B cell (primary cell): Measurements from ENCODE around the gene CREBBP. TPM values are rescaled to one million over a fixed set of nuclear protein-coding genes. Genes with fewer than 3 reads are reported as not detected.

Experiments used
- ATAC-seq: fragments of 200-7000 bp; cut with Tn5 transposase; one replicate; pipeline ENCODE4 v1.10.0; 2021; ENCODE audit warnings: low read depth, mild to moderate bottlenecking, moderate number of reproducible peaks, moderate library complexity
- CTCF ChIA-PET: fragments of 350-600 bp; sonication (Branson Sonifier 250); formaldehyde crosslinking; loops from one replicate; lab custom pipeline; 2021; ENCODE audit warnings: antibody characterized with exemption, inconsistent platforms; lab: Charles Lee
- POLR2A ChIA-PET: fragments of 350-600 bp; sonication (Branson Sonifier 250); formaldehyde crosslinking; loops from one replicate; lab custom pipeline; 2021; ENCODE audit warnings: antibody characterized with exemption; lab: Charles Lee
- DNase-seq: peaks from one replicate; pipeline ENCODE4 v3.0.0; 2013
- H2AFZ ChIP-seq: 2 replicates; pipeline ENCODE4 v1.6.1; 2012; ENCODE audit warnings: mild to moderate bottlenecking, low read depth, low read length; ENCODE audit not compliant: insufficient read depth, poor library complexity, severe bottlenecking
- H3K27ac ChIP-seq, 2 donors: 1 replicate in 1 of 2; 2 replicates in 1 of 2; pipeline ENCODE4 v1.5.1; 2012 to 2013; ENCODE audit warnings: low read length in 2 of 2, mild to moderate bottlenecking in 2 of 2, moderate library complexity in 1 of 2
- H3K27me3 ChIP-seq, 4 experiments: fragments of 200-600 bp in 1 of 4; sonication (generic) in 1 of 4; replicated peaks in 1 of 4; 1 replicate in 2 of 4; 2 replicates in 2 of 4; pipeline versions ENCODE4 v1.6.1 to v1.7.0; 2013 to 2016; ENCODE audit warnings: low read length in 3 of 4, mild to moderate bottlenecking in 2 of 4, mixed read lengths in 1 of 4, moderate library complexity in 1 of 4; ENCODE audit not compliant: insufficient read depth in 4 of 4, control insufficient read depth in 3 of 4; ENCODE audit errors: control extremely low read depth in 1 of 4
- H3K36me3 ChIP-seq, 2 experiments: replicated peaks in 1 of 2; 1 replicate in 1 of 2; 2 replicates in 1 of 2; pipeline versions ENCODE4 v1.6.1 to v1.7.1; 2013; ENCODE audit warnings: low read length in 1 of 2; ENCODE audit not compliant: insufficient read depth in 2 of 2, control insufficient read depth in 1 of 2; ENCODE audit errors: control extremely low read depth in 1 of 2, extremely low read depth in 1 of 2
- H3K4me1 ChIP-seq, 2 donors: fragments of 200-600 bp in 1 of 2; sonication (generic) in 1 of 2; 1 replicate in 1 of 2; 2 replicates in 1 of 2; pipeline versions ENCODE4 v1.5.1 to v1.6.1; 2013 to 2017; ENCODE audit warnings: low read length in 2 of 2; ENCODE audit not compliant: control insufficient read depth in 2 of 2, insufficient read depth in 2 of 2
- H3K4me2 ChIP-seq: replicated peaks from 2 replicates; pipeline ENCODE3; 2012; ENCODE audit warnings: mild to moderate bottlenecking, low read depth, low read length; ENCODE audit not compliant: poor library complexity, severe bottlenecking
- H3K4me3 ChIP-seq, 5 experiments: fragments of 200-600 bp in 1 of 5; sonication (generic) in 1 of 5; 1 replicate in 3 of 5; 2 replicates in 2 of 5; pipeline versions ENCODE4 v1.5.1 to v1.7.0; 2011 to 2016; ENCODE audit warnings: low read length in 4 of 5, mild to moderate bottlenecking in 4 of 5, low read depth in 2 of 5, control low read depth in 1 of 5, moderate library complexity in 1 of 5; ENCODE audit not compliant: insufficient read depth in 1 of 5; ENCODE audit errors: control extremely low read depth in 1 of 5, extremely low read depth in 1 of 5
- H3K79me2 ChIP-seq: fragments of 200-600 bp; sonication (generic); one replicate; pipeline ENCODE4 v1.6.0; 2016; ENCODE audit warnings: low read length; ENCODE audit not compliant: control insufficient read depth, insufficient read depth
- H3K9ac ChIP-seq: fragments of 200-600 bp; sonication (generic); 2 replicates; pipeline ENCODE4 v1.6.1; 2017; ENCODE audit warnings: mild to moderate bottlenecking, low read length, moderate library complexity
- H3K9me3 ChIP-seq, 3 donors: one replicate each; pipeline versions ENCODE4 v1.6.1 to v1.7.1; 2013; ENCODE audit warnings: low read length in 2 of 3; ENCODE audit not compliant: control insufficient read depth in 2 of 3, insufficient read depth in 1 of 3; ENCODE audit errors: control extremely low read depth in 1 of 3
- H4K20me1 ChIP-seq: 2 replicates; pipeline ENCODE4 v1.6.0; 2012; ENCODE audit warnings: mild to moderate bottlenecking, low read length; ENCODE audit not compliant: insufficient read depth, control insufficient read depth, poor library complexity, severe bottlenecking
- H3K27ac Mint-ChIP-seq: one replicate; pipeline ENCODE4 v1.8.0; 2021; ENCODE audit warnings: mixed read lengths
- H3K27me3 Mint-ChIP-seq: one replicate; pipeline ENCODE4 v1.8.0; 2021; ENCODE audit warnings: mixed read lengths
- H3K4me1 Mint-ChIP-seq: one replicate; pipeline ENCODE4 v1.8.0; 2021; ENCODE audit warnings: mixed read lengths
- H3K4me3 Mint-ChIP-seq: one replicate; pipeline ENCODE4 v1.8.0; 2021; ENCODE audit warnings: mixed read lengths
- H3K9me3 Mint-ChIP-seq: one replicate; pipeline ENCODE4 v1.8.0; 2022; ENCODE audit warnings: mixed read lengths; ENCODE audit not compliant: insufficient read depth
- CTCF ChIP-seq: fragments of 200-600 bp; IDR thresholded peaks from one replicate; pipeline ENCODE4 v1.8.0; 2022; ENCODE audit warnings: antibody characterized with exemption, mild to moderate bottlenecking
- EZH2 ChIP-seq: IDR thresholded peaks from 2 replicates; pipeline ENCODE4 v1.6.1; 2012; ENCODE audit warnings: borderline replicate concordance, low read depth, mild to moderate bottlenecking, moderate library complexity, low read length; ENCODE audit not compliant: insufficient read depth, poor library complexity, severe bottlenecking
- WGBS: methylation state at CpG from one replicate; pipeline ENCODE4 v1.1.5; 2013; ENCODE audit warnings: missing lambda C conversion rate; ENCODE audit not compliant: insufficient coverage; 5-methylcytosine and 5-hydroxymethylcytosine counted together
- intact Hi-C: fragments of 100-400 bp; cut with micrococcal nuclease; formaldehyde crosslinking; loops from one replicate; pipeline ENCODE4 v1.10.0; 2022
- polyA plus RNA-seq: library from polyadenylated mRNA; depleted of rRNA; stranded (reverse); fragments of >200 nt; gene quantifications from 2 replicates; pipeline ENCODE4 v1.2.3, GENCODE V29; 2012
- total RNA-seq, 2 donors: library from RNA; stranded (reverse); fragments of 120-200 nt in 1 of 2; gene quantifications; 1 replicate in 1 of 2; 2 replicates in 1 of 2; pipeline versions ENCODE4 v1.2.3 to v1.2.4, GENCODE V29; 2013 to 2022

The CREBBP gene
- total and polyA plus RNA-seq, 2 donors (not counting 1 experiment from before 2014, with no cell fraction given): 27.6 to 206 TPM

GRCh38 chr16:3904875-3905274, 24.4 kb upstream of the CREBBP start:
- Mint-ChIP-seq H3K9me3 (no peaks in the 10 kb centered on the region), H3K27ac (no peak overlapping the region), H3K4me3 (no peak overlapping the region), H3K4me1 (no peaks in the 10 kb centered on the region), H3K27me3 (no peaks in the 10 kb centered on the region)
- H3K79me2 ChIP-seq: no peaks in the 10 kb centered on the region
- CTCF ChIA-PET: no interaction called here
- H3K36me3 ChIP-seq: no peaks in the 10 kb centered on the region
- intact Hi-C loops: no loop called here
- DNase-seq (no peak), ATAC-seq (no peak)
- TF ChIP-seq CTCF (no peak), EZH2 (no peak)
- no peak overlapping the region for H3K4me2 ChIP-seq
- no peak overlapping the region for H3K27ac ChIP-seq
- no peaks in the 10 kb centered on the region for H3K27me3 ChIP-seq
- H2AFZ ChIP-seq: no peak overlapping the region
- no peak overlapping the region for H3K4me3 ChIP-seq
- H3K9me3 ChIP-seq: no peaks in the 10 kb centered on the region
- 94% methylated on average over 3 of the region's 3 CpGs for WGBS
- POLR2A ChIA-PET: no interaction called here
- H3K9ac ChIP-seq: no peak overlapping the region
- no peaks in the 10 kb centered on the region for H3K4me1 ChIP-seq
- H4K20me1 ChIP-seq: no peaks in the 10 kb centered on the region

DNA sequence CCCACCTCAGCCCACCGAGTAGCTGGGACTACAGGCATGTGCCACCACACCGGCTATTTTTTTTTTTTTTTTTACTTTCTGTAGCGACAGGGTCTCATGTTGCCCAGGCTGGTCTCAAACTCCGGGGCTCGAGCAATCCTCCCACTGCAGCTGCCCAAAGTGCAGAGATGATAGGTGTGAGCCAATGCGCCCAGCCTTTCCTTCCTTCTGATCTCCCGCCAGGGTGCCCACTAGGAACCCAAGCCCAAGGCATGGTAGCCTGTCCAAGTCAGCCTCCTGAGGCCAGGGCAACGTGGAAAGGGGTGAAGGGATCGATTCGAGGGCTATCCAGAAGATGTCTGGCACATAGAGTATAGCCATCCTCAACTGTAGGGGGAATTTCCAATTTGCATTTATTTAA, 9.6 kb upstream of the CREBBP start:
- no peak overlapping the region for H2AFZ ChIP-seq
- no peaks in the 10 kb centered on the region for H3K79me2 ChIP-seq
- H3K27ac ChIP-seq: no peak overlapping the region
- H3K4me1 ChIP-seq: no peaks in the 10 kb centered on the region
- Mint-ChIP-seq H3K27me3 (peaks cover 12% of the 10 kb centered on the region), H3K4me1 (no peaks in the 10 kb centered on the region), H3K27ac (no peak overlapping the region), H3K4me3 (no peak overlapping the region), H3K9me3 (peaks cover 2% of the 10 kb centered on the region)
- ChIA-PET CTCF (no interaction called here), POLR2A (no interaction called here)
- H3K9ac ChIP-seq: no peak overlapping the region
- no peaks in the 10 kb centered on the region for H3K9me3 ChIP-seq
- no peak overlapping the region for H3K4me3 ChIP-seq
- DNase-seq (no peak), ATAC-seq (no peak)
- H3K4me2 ChIP-seq: no peak overlapping the region
- WGBS: 98% methylated on average over 7 of the region's 10 CpGs
- H3K27me3 ChIP-seq: peaks cover 0 to 7% (median 2%) of the 10 kb centered on the region in 4 experiments
- intact Hi-C loops: no loop called here
- H4K20me1 ChIP-seq: no peaks in the 10 kb centered on the region
- TF ChIP-seq EZH2: no peak
- no peak for TF ChIP-seq CTCF
- H3K36me3 ChIP-seq: no peaks in the 10 kb centered on the region
